ENCODE data around the gene IDH2.
A peak's percentile ranks its signal among the peaks of the same experiment; 100 is the strongest.

The IDH2 gene

DNA sequence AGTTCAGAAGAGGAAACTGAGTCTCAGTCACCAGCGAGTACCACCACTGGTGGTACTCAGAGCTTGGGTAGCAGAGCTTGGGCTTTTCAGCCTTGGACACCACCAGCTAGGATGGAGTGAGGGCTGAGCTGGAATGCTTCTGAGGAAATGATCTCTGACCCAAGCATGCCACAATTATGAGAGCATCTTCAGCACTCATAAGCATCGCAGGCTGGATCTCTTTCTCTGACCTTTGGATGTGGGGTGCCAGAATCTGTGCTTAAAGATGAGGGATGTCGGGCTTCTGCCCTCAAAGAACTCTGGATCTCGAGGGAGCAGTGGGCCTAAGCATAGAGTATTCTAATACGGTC, 64.8 kb downstream of the IDH2 start:
- DNase-seq: no peak
- intact Hi-C loops (cut with DNase I): no loop called here

DNA sequence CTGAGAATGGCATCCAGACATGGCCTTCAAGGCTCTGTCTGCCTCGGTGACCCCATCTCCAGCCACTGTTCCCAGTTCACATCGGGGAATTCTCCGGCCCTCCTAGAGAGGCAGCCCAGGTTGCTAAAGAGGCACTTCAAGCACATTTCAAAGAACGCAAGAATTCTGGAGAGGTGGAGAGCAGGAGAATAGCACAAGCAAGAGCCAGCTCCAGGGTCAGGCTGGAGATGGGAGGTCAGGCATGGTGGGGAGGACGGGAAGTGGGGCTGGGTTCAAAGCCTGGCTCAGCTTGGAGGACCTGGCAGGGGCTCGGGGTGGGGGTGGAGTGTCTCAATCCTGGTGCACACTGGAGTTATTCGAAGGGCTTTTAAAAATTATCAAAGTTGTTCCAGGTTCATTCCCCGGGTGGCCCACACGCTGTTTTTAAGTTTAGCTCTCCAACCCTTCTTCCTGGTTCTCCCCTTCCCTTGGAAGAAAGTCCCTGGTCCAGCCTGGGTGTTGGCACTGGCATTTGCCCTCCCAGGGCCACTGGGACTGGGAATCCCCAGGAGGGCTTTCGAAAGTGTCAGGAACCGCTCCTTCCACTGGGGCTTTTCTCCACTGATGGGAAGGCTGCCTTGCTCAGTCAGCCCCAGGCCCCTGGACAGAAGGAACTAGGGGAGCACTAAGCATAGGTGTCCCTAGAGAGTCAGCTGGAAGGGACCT, 65.3 kb downstream of the IDH2 start:
- DNase-seq: peak in 2 of 42 donors; percentile 6 to 20
- intact Hi-C loops (cut with DNase I): no loop called here

DNA sequence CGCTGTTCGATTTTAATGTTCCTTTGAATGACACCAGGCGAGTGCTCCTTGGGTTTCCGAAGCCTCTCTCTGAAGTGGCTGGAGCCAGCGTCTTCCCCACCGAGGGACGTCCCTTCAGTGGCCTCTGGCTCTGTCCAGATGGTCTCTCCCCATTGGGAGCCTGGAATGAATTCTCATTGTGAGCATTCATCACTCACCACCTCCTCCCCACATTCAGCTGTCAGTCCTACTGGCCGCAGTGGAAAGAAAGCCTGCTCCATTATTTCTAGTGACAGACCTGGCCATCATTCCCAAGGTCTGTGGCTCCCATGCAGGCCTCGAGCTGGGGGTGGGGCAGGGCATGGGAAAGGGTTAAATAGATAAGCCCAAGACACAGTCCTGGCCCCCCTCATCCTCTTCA, 65.9 kb downstream of the IDH2 start:
- intact Hi-C loops (cut with DNase I): no loop called here
- peak in 4 of 42 donors; percentile 5 to 27 (median 11) for DNase-seq

- intact Hi-C loops (cut with DNase I): no loop called here
- DNase-seq: peak in 10 of 42 donors; percentile 27 to 52 (median 42)
Measured at GRCh38 chr15:90035840-90036230, 66.4 kb downstream of the IDH2 start.

- peak in 26 of 42 donors; percentile 28 to 82 (median 52) for DNase-seq
- intact Hi-C loops (cut with DNase I): no loop called here
Measured at GRCh38 chr15:90035095-90035839, 67.0 kb downstream of the IDH2 start.

GRCh38 chr15:90033448-90033847, 68.8 kb downstream of the IDH2 start:
- DNase-seq: peak in 3 of 42 donors; percentile 15 to 37 (median 18)
- intact Hi-C loops (cut with DNase I): no loop called here

Data from head of caudate nucleus (tissue), 42 donors.